Stimulated activated CD8-positive, alpha-beta memory T cell treated with anti-CD3 and anti-CD28 coated beads, Interleukin-4, amount 100 ng/mL, for 4 hours (primary cell): ENCODE results near the gene MBOAT2.
"Not testable (repeated sequence)": the region's sequence is repeated elsewhere in the genome, so short reads cannot be mapped to it uniquely, and the experiment has no call there.

Experiments
- DNase-seq, 2 donors: peaks; one replicate each; pipeline ENCODE4 v3.0.0-alpha.2; 2020; ENCODE audit warnings: low read depth in 2 of 2, low spot score in 1 of 2

Gene MBOAT2

GRCh38 chr2:9003616-9004337, at the start of gene MBOAT2:
Gene MBOAT2 (minus strand): TSS chr2:9003684. CDS start chr2:9003614, 70 bp downstream.
- DNase-seq: peak; percentile 31 to 61

GRCh38 chr2:9052821-9053533, 49.5 kb upstream of the MBOAT2 start:
- no peak for DNase-seq

GRCh38 chr2:9051451-9051850, 48.0 kb upstream of the MBOAT2 start:
- DNase-seq: not testable (repeated sequence)

GRCh38 chr2:9050122-9050809, 46.8 kb upstream of the MBOAT2 start:
- no peak for DNase-seq

GRCh38 chr2:9045595-9045994, 42.1 kb upstream of the MBOAT2 start:
- DNase-seq: no peak

GRCh38 chr2:9043491-9043890, 40.0 kb upstream of the MBOAT2 start:
- not testable (repeated sequence) for DNase-seq

GRCh38 chr2:9037166-9037565, 33.7 kb upstream of the MBOAT2 start:
- no peak for DNase-seq

- no peak for DNase-seq
Observed at GRCh38 chr2:9033385-9034168, 30.1 kb upstream of the MBOAT2 start.

GRCh38 chr2:9032536-9033255, 29.2 kb upstream of the MBOAT2 start:
- DNase-seq: no peak

GRCh38 chr2:9032121-9032520, 28.6 kb upstream of the MBOAT2 start:
- DNase-seq: no peak

- no peak for DNase-seq
Observed at GRCh38 chr2:9031246-9031645, 27.8 kb upstream of the MBOAT2 start.

- no peak for DNase-seq
Observed at GRCh38 chr2:9030841-9031240, 27.4 kb upstream of the MBOAT2 start.

- DNase-seq: no peak
Observed at GRCh38 chr2:9030190-9030589, 26.7 kb upstream of the MBOAT2 start.

- DNase-seq: no peak
Observed at GRCh38 chr2:9029721-9030120, 26.2 kb upstream of the MBOAT2 start.

GRCh38 chr2:9027884-9028283, 24.4 kb upstream of the MBOAT2 start:
- no peak for DNase-seq

- DNase-seq: no peak
Observed at GRCh38 chr2:9025746-9026145, 22.3 kb upstream of the MBOAT2 start.

GRCh38 chr2:9024575-9024974, 21.1 kb upstream of the MBOAT2 start:
- no peak for DNase-seq

- no peak for DNase-seq
Observed at GRCh38 chr2:9021563-9022211, 18.2 kb upstream of the MBOAT2 start.

GRCh38 chr2:9020267-9020666, 16.8 kb upstream of the MBOAT2 start:
- no peak for DNase-seq

- DNase-seq: no peak
Observed at GRCh38 chr2:9018534-9018933, 15.1 kb upstream of the MBOAT2 start.
